Panc1 (cell line): ENCODE results near the gene GNPAT.

Experiments
- POLR2AphosphoS5 ChIP-seq: IDR thresholded peaks from 2 replicates; pipeline ENCODE4 v1.6.1; 2012; ENCODE audit warnings: mild to moderate bottlenecking, low read depth, low read length, moderate library complexity
- REST ChIP-seq, 2 experiments: IDR thresholded peaks; 2 replicates each; pipeline ENCODE4 v1.6.1; 2011 to 2012; ENCODE audit warnings: low read depth in 2 of 2, control low read depth in 1 of 2, low read length in 1 of 2, mild to moderate bottlenecking in 1 of 2, moderate library complexity in 1 of 2; ENCODE audit not compliant: insufficient read depth in 1 of 2
- TF ChIP-seq, protein P1 (sequence below): fragments of 450-650 bp; IDR thresholded peaks from 2 replicates; pipeline ENCODE4 v1.5.1; 2017; ENCODE audit warnings: mild to moderate bottlenecking

GRCh38 chr1:231233735-231234417 lies 7.1 kb upstream of the GNPAT start:
- TF ChIP-seq POLR2AphosphoS5 (no peak), REST (IDR thresholded peaks at IDR 0.05; ENCODE audit: insufficient read depth in 1 of 2, low read depth in 2 of 2, low read length in 1 of 2) (no peak)
- TF ChIP-seq, protein P1, sequence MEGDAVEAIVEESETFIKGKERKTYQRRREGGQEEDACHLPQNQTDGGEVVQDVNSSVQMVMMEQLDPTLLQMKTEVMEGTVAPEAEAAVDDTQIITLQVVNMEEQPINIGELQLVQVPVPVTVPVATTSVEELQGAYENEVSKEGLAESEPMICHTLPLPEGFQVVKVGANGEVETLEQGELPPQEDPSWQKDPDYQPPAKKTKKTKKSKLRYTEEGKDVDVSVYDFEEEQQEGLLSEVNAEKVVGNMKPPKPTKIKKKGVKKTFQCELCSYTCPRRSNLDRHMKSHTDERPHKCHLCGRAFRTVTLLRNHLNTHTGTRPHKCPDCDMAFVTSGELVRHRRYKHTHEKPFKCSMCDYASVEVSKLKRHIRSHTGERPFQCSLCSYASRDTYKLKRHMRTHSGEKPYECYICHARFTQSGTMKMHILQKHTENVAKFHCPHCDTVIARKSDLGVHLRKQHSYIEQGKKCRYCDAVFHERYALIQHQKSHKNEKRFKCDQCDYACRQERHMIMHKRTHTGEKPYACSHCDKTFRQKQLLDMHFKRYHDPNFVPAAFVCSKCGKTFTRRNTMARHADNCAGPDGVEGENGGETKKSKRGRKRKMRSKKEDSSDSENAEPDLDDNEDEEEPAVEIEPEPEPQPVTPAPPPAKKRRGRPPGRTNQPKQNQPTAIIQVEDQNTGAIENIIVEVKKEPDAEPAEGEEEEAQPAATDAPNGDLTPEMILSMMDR: no peak
